Activated naive CD8-positive, alpha-beta T cell treated with anti-CD3 and anti-CD28 coated beads, Interleukin-2, amount 50 U/mL, for 24 hours (primary cell): ENCODE measurements around the gene DYNLL2.
"Not testable (repeated sequence)": the region's sequence is repeated elsewhere in the genome, so short reads cannot be mapped to it uniquely, and the experiment has no call there.

Experiments used
- ATAC-seq: fragments of 150-1000 bp; cut with Tn5 transposase; one replicate; pipeline ENCODE4 v1.10.0; 2021
- DNase-seq: peaks from one replicate; pipeline ENCODE4 v3.0.0; 2021
- H3K27ac Mint-ChIP-seq: one replicate; pipeline ENCODE4 v1.8.0; 2021; ENCODE audit warnings: mild to moderate bottlenecking, mixed read lengths
- H3K27me3 Mint-ChIP-seq: one replicate; pipeline ENCODE4 v1.8.0; 2021; ENCODE audit warnings: mixed read lengths
- H3K36me3 Mint-ChIP-seq: one replicate; pipeline ENCODE4 v1.8.0; 2021; ENCODE audit warnings: low read depth, mixed read lengths
- H3K4me1 Mint-ChIP-seq: one replicate; pipeline ENCODE4 v1.8.0; 2021; ENCODE audit warnings: mixed read lengths
- H3K4me3 Mint-ChIP-seq: one replicate; pipeline ENCODE4 v1.8.0; 2021; ENCODE audit warnings: mild to moderate bottlenecking, moderate library complexity, mixed read lengths
- H3K9me3 Mint-ChIP-seq: one replicate; pipeline ENCODE4 v1.8.0; 2021; ENCODE audit warnings: mixed read lengths

Gene DYNLL2

DNA sequence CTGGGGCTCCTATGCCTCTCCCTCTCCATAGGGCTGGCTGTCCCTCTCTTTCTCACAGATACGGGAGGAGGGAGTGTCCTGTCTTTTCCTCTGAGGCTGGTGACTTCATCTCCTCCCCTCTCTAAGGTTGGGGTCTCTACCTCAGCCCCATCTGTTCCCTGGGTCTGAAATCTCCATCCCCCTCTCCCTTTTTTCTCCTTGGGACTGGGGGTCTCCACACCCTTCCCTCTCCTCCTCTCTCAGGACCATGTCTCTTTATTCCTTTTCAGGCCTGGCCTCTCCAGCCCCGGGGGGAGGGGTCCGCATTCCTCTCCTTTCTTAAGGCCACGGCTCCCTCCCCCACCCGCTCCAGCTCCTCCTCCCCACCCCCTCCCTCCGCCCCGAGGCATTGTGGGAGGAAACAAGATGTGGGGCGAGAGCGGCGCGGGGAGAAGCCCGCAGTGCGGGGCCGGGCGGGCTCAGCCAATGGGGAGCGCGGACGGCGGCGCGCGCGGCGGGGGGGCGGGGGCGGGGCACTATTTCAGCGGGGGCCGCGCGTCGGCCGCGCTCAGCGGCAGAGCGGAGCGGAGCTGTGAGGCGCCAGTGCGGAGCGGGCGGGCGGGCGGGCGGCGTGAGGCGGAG lies at the start of gene DYNLL2:
TSS of gene DYNLL2 (plus strand) at position 550 of the 621 bp plus-strand sequence. CDS start 3,672 bp downstream, outside the sequence.
- peak within 1 kb of the TSS; percentile 86 for H3K4me3 Mint-ChIP-seq
- peaks cover 42% of the 10 kb centered on the region for H3K4me1 Mint-ChIP-seq
- peaks cover 8% of the 10 kb centered on the region for H3K27me3 Mint-ChIP-seq
- no peaks in the 10 kb centered on the region for H3K9me3 Mint-ChIP-seq
- peak within 1 kb of the TSS; percentile 72 for H3K27ac Mint-ChIP-seq
- DNase-seq (peak; percentile 91), ATAC-seq (peak; percentile 80)
- H3K36me3 Mint-ChIP-seq = peaks cover 28% of the 10 kb centered on the region

GRCh38 chr17:58039975-58040374 lies 43.2 kb upstream of the DYNLL2 start:
- H3K4me3 Mint-ChIP-seq = no peak overlapping the region
- no peak for DNase-seq

DNA sequence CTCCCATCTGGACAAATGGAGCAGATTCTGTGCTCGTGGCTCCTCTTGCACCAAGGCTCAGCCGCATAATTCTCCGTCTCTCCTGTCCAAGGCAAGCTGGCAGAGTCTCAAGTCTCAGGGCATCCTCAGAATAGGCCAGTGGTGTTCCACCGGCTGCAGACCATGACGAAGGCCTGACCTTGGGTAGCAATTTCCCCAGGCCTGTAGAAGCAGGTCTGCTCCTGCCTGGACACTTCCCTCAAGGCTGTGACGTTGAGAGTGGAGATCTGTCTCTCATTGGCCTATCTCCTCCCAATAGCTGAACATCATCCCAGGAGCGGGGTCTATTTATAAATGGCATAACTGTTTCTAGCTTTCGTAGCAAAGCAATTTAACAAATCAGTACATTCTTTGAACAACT lies 42.8 kb upstream of the DYNLL2 start:
- H3K27me3 Mint-ChIP-seq = peaks cover 39% of the 10 kb centered on the region
- DNase-seq = no peak
- ATAC-seq = no peak

More at GRCh38 chr17:58039975-58040374, 43.2 kb upstream of the DYNLL2 start:
- ATAC-seq = no peak
- Mint-ChIP-seq H3K27ac (no peak overlapping the region), H3K4me1 (no peaks in the 10 kb centered on the region), H3K36me3 (no peaks in the 10 kb centered on the region), H3K27me3 (peaks cover 39% of the 10 kb centered on the region), H3K9me3 (no peaks in the 10 kb centered on the region)

DNA sequence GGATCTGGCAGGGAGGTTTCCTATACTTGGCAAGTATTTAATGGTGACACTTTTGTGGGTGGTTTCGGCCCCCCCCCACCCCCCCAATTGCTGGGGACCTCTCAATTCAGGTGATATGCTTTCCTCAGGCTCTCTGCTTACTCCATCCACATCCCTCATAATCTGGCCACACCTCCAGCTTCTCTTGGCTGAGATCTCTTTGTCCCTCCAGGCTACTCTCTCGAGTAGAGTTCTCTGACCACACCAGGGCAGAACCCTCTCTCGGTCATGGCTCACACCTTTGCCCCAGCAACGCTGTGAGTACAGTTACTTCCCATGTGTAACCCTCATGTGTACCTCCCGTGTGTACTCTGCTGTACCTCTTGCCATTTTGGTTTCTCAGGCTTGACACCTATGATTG lies 42.1 kb upstream of the DYNLL2 start:
- H3K9me3 Mint-ChIP-seq = no peaks in the 10 kb centered on the region
- no peak overlapping the region for H3K27ac Mint-ChIP-seq
- peaks cover 41% of the 10 kb centered on the region for H3K27me3 Mint-ChIP-seq
- DNase-seq (no peak), ATAC-seq (no peak)
- H3K4me3 Mint-ChIP-seq = no peak overlapping the region
- no peaks in the 10 kb centered on the region for H3K36me3 Mint-ChIP-seq
- H3K4me1 Mint-ChIP-seq = no peaks in the 10 kb centered on the region

More for the DNA sequence above, 42.8 kb upstream of the DYNLL2 start:
- H3K4me3 Mint-ChIP-seq = no peak overlapping the region
- H3K9me3 Mint-ChIP-seq = no peaks in the 10 kb centered on the region
- no peak overlapping the region for H3K27ac Mint-ChIP-seq
- H3K4me1 Mint-ChIP-seq = no peaks in the 10 kb centered on the region
- no peaks in the 10 kb centered on the region for H3K36me3 Mint-ChIP-seq

DNA sequence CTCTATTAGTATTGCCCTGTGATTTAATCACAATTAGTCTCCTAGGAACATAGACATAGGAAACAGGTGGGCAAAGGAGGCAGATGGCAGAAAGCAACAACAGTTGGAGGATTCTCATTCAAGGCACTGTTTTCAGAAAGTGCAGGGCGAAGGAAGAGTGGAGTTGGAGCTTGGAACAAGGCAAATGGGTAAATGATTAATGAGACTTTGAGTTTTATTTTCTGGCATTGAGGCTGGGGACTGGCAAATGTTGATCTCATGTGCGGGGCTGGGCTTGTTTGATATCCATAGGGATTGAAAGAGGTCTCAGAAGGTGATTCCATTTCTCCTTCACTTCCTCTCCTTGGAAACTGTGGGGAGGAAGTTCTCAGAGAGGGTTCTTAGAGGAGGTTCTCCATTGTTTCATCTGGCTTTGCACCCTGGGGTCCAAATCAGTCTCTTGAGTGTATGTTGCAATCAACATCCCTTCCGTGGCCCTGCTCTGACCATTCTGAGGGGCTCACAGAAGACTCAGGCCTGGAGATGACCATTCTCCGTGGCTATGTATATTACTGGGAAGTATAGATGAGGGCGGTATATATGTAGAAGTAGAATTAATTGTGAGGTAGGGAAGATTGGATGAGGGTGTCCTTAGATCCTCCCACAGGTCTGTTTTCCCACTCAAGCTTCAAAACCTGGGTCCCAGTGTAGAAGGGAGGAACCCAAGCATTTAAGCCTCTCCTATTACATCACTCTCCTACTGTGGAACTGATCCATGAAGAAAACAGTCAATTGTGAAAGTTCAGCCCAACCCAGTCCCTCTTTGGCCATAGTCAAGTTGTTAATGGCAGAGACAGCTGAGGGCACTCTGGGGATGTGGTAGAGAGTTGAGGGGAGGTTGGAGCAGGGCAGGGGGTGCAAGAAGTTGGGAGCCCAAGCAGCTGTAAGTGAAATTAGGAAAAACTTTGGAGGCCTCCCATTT lies 39.7 kb upstream of the DYNLL2 start:
- H3K27me3 Mint-ChIP-seq = peaks cover 34% of the 10 kb centered on the region
- H3K27ac Mint-ChIP-seq = peak overlapping the region; percentile 41
- no peaks in the 10 kb centered on the region for H3K9me3 Mint-ChIP-seq
- H3K4me3 Mint-ChIP-seq = no peak overlapping the region
- no peaks in the 10 kb centered on the region for H3K36me3 Mint-ChIP-seq
- H3K4me1 Mint-ChIP-seq = no peaks in the 10 kb centered on the region
- ATAC-seq (no peak), DNase-seq (no peak)

GRCh38 chr17:58044256-58044655 lies 39.0 kb upstream of the DYNLL2 start:
- peaks cover 32% of the 10 kb centered on the region for H3K27me3 Mint-ChIP-seq
- H3K4me1 Mint-ChIP-seq, H3K9me3 Mint-ChIP-seq: not testable (repeated sequence)

DNA sequence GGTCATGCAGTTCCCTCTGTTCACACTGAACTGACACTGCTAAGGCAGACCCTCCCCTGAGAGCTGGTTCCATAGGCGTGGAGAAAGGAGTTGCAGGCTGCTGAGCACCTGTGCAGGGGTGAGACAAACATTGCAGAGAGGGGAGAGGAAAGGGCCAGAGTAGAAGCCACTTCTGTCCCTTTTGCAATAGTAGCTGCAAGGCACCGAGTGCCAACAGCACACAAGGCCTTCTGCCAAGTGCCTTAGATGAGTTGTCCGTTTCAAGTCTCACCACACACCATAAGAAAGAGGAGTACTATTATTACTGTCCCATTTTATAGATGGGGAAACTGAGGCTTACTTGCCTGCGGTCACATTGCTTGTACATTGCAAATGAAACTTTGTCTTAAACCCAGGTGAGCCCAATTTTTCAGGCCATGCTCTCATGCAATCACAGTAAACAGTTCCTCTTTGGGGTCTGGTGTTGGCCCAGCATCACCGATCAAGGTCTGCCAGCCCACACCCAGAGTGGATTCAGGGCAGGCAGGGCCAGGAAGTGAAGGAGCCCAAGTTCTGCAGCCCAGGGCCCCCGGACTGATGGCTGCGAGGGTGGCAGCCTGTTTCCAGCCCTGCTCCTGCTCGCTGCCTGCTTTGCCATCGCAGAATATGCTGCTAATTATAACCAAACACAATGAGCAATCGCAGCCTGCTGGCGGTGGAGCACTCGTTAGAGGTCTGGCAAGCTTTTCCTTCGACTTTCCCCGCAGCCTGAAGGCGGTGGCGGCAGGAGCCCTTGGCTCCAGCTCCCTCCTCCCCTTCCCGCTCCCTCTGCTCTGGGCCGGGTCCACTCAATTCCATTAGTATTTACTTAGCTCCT lies 36.8 kb upstream of the DYNLL2 start:
- H3K27ac Mint-ChIP-seq = no peak overlapping the region
- peaks cover 21% of the 10 kb centered on the region for H3K27me3 Mint-ChIP-seq
- no peaks in the 10 kb centered on the region for H3K4me1 Mint-ChIP-seq
- H3K4me3 Mint-ChIP-seq = no peak overlapping the region
- no peaks in the 10 kb centered on the region for H3K9me3 Mint-ChIP-seq
- H3K36me3 Mint-ChIP-seq = no peaks in the 10 kb centered on the region
- ATAC-seq (no peak), DNase-seq (no peak)

More at GRCh38 chr17:58044256-58044655, 39.0 kb upstream of the DYNLL2 start:
- H3K36me3 Mint-ChIP-seq, H3K4me3 Mint-ChIP-seq, ATAC-seq, H3K27ac Mint-ChIP-seq, DNase-seq: not testable (repeated sequence)

GRCh38 chr17:58047376-58048150 lies 35.7 kb upstream of the DYNLL2 start:
- no peak for ATAC-seq
- H3K4me3 Mint-ChIP-seq = no peak overlapping the region

GRCh38 chr17:58049533-58049932 lies 33.7 kb upstream of the DYNLL2 start:
- peaks cover 4% of the 10 kb centered on the region for H3K27me3 Mint-ChIP-seq
- no peak overlapping the region for H3K4me3 Mint-ChIP-seq
- H3K4me1 Mint-ChIP-seq = peaks cover 11% of the 10 kb centered on the region

More at GRCh38 chr17:58047376-58048150, 35.7 kb upstream of the DYNLL2 start:
- Mint-ChIP-seq H3K4me1 (peaks cover 3% of the 10 kb centered on the region), H3K27me3 (peaks cover 18% of the 10 kb centered on the region), H3K27ac (no peak overlapping the region), H3K9me3 (no peaks in the 10 kb centered on the region), H3K36me3 (no peaks in the 10 kb centered on the region)
- no peak for DNase-seq

DNA sequence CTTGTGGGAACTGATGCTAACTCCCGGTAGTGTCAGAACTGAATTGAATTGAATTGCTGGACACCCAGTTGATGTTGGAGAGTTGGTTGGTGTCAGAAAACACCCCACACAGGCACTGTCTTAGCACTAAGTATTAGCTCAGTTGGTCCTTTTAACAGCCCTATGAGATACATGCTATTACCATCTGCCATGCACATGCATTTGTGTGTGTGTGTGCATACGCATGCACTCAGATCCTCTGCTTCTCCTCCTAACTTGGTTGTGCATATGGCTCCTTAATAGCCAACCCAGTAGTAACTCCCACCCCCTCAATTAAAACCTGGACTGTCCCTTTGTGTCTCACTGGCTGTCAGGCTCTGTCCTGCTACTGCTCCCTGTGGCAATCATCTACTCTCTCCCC lies 32.3 kb upstream of the DYNLL2 start:
- H3K9me3 Mint-ChIP-seq = no peaks in the 10 kb centered on the region
- no peak overlapping the region for H3K4me3 Mint-ChIP-seq
- DNase-seq = no peak
- peaks cover 11% of the 10 kb centered on the region for H3K4me1 Mint-ChIP-seq
- H3K36me3 Mint-ChIP-seq = no peaks in the 10 kb centered on the region
- H3K27ac Mint-ChIP-seq = no peak overlapping the region
- ATAC-seq = no peak
- H3K27me3 Mint-ChIP-seq = peaks cover 4% of the 10 kb centered on the region

More at GRCh38 chr17:58049533-58049932, 33.7 kb upstream of the DYNLL2 start:
- Mint-ChIP-seq H3K27ac (no peak overlapping the region), H3K9me3 (no peaks in the 10 kb centered on the region), H3K36me3 (no peaks in the 10 kb centered on the region)
- ATAC-seq (no peak), DNase-seq (no peak)

DNA sequence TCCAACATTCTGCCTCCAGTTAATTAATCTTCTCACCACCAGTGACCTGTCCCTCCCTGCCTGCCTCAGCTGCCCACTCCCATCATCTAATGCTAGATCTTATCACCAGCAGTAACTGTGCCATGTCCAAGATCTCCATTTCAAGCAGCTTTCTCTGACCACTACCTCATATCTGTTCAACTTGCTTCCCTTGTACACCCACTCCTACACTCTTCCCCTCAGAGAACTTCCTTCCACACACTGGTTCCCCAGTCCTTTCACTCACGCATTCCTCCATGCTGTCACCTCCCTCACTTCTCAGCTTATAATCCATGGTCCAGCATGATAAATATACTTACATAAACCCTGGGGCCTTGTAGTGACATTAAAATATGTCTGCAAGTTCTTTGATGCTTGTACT lies 31.8 kb upstream of the DYNLL2 start:
- Mint-ChIP-seq H3K9me3 (no peaks in the 10 kb centered on the region), H3K27ac (no peak overlapping the region), H3K4me3 (no peak overlapping the region), H3K4me1 (peaks cover 11% of the 10 kb centered on the region), H3K36me3 (no peaks in the 10 kb centered on the region), H3K27me3 (no peaks in the 10 kb centered on the region)
- DNase-seq = no peak
- ATAC-seq = no peak

GRCh38 chr17:58052407-58052806 lies 30.8 kb upstream of the DYNLL2 start:
- no peaks in the 10 kb centered on the region for H3K36me3 Mint-ChIP-seq
- ATAC-seq (no peak), DNase-seq (no peak)
- no peaks in the 10 kb centered on the region for H3K27me3 Mint-ChIP-seq
- H3K4me3 Mint-ChIP-seq = no peak overlapping the region
- no peak overlapping the region for H3K27ac Mint-ChIP-seq
- no peaks in the 10 kb centered on the region for H3K9me3 Mint-ChIP-seq
- H3K4me1 Mint-ChIP-seq = peaks cover 11% of the 10 kb centered on the region

DNA sequence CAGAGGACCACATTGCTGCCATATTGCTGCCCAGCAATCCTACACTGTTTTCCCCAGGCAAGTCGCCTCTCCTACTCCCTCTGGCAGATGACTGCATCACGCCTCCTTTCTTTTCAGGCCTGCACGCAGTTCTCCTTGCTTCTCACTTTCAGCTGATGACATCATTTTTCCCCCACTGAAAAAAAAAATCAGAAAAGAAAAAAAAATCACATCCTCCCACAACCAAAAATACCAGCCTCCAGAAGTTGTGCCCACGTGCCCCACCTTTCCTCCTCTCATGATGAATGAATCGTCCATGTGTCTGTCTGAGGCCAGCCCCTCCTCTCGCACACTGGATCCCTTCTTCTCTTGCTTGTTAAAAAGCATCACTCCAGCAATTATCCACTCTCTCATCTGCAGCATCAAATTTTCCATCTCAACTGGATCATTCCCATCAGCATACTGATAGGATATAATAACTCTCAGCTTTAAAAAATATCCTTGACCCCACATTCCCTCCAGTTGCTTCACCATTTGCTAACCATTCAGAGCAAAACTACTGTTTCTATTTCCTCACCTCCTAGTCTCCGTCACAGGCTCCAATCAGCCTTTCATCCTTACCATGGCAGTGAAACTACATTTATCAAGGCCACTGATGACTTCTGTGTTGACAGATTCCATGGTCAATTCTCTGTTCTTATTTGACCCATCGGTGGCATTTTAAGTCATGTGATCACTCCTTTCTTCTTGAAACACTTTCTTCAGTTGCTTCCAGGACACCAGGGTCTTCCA lies 30.1 kb upstream of the DYNLL2 start:
- DNase-seq = peak; percentile 9
- Mint-ChIP-seq H3K4me3 (no peak overlapping the region), H3K36me3 (no peaks in the 10 kb centered on the region), H3K4me1 (peaks cover 11% of the 10 kb centered on the region), H3K9me3 (no peaks in the 10 kb centered on the region), H3K27me3 (no peaks in the 10 kb centered on the region), H3K27ac (peak overlapping the region; percentile 28)
- peak; percentile 71 for ATAC-seq
